Glutamatergic neuron (in vitro differentiated cells): ENCODE results near the gene RPGR. TPM values are rescaled to one million over a fixed set of nuclear protein-coding genes. Genes with fewer than 3 reads are reported as not detected.

Experiments
- DNase-seq: peaks from one replicate; pipeline ENCODE4 v3.0.0; 2022
- H3K27ac Mint-ChIP-seq: one replicate; pipeline ENCODE4 v1.8.0; 2020; ENCODE audit warnings: mild to moderate bottlenecking, mixed read lengths, inconsistent platforms; ENCODE audit not compliant: unreplicated experiment
- H3K27me3 Mint-ChIP-seq: one replicate; pipeline ENCODE4 v1.8.0; 2020; ENCODE audit warnings: mild to moderate bottlenecking, moderate library complexity, mixed read lengths, inconsistent platforms; ENCODE audit not compliant: unreplicated experiment
- H3K36me3 Mint-ChIP-seq: one replicate; pipeline ENCODE4 v1.8.0; 2020; ENCODE audit warnings: mild to moderate bottlenecking, mixed read lengths, inconsistent platforms; ENCODE audit not compliant: unreplicated experiment
- H3K4me1 Mint-ChIP-seq: one replicate; pipeline ENCODE4 v1.8.0; 2020; ENCODE audit warnings: mild to moderate bottlenecking, low read depth, mixed read lengths, inconsistent platforms; ENCODE audit not compliant: unreplicated experiment
- H3K4me3 Mint-ChIP-seq: one replicate; pipeline ENCODE4 v1.8.0; 2020; ENCODE audit warnings: mild to moderate bottlenecking, mixed read lengths, inconsistent platforms; ENCODE audit not compliant: unreplicated experiment
- H3K9me3 Mint-ChIP-seq: one replicate; pipeline ENCODE4 v1.8.0; 2020; ENCODE audit warnings: mild to moderate bottlenecking, moderate library complexity, mixed read lengths, inconsistent platforms; ENCODE audit not compliant: unreplicated experiment
- CTCF ChIP-seq: fragments of 200-600 bp; sonication (generic); IDR thresholded peaks from one replicate; pipeline ENCODE4 v1.5.0; 2021; ENCODE audit not compliant: partially characterized antibody, unreplicated experiment
- long read RNA-seq: library from polyadenylated mRNA; unstranded; transcript quantifications from one replicate; pipeline ENCODE4 v2.0.0, GENCODE V29; 2020; ENCODE audit not compliant: unreplicated experiment
- total RNA-seq: library from RNA; stranded (reverse); fragmentation: NEBNext Ultra II Directional; extraction: Animal tissue kit (Norgen Biotek cat#: 25700); gene quantifications from one replicate; pipeline ENCODE4 v1.2.1, GENCODE V29; 2021; ENCODE audit not compliant: unreplicated experiment

Gene RPGR
- total RNA-seq: 4.6 TPM
- long read RNA-seq, partial matches to known transcripts: 0 of 1 reads
- long read RNA-seq, other reads (novel, unspliced or antisense): 0 of 1 reads

DNA sequence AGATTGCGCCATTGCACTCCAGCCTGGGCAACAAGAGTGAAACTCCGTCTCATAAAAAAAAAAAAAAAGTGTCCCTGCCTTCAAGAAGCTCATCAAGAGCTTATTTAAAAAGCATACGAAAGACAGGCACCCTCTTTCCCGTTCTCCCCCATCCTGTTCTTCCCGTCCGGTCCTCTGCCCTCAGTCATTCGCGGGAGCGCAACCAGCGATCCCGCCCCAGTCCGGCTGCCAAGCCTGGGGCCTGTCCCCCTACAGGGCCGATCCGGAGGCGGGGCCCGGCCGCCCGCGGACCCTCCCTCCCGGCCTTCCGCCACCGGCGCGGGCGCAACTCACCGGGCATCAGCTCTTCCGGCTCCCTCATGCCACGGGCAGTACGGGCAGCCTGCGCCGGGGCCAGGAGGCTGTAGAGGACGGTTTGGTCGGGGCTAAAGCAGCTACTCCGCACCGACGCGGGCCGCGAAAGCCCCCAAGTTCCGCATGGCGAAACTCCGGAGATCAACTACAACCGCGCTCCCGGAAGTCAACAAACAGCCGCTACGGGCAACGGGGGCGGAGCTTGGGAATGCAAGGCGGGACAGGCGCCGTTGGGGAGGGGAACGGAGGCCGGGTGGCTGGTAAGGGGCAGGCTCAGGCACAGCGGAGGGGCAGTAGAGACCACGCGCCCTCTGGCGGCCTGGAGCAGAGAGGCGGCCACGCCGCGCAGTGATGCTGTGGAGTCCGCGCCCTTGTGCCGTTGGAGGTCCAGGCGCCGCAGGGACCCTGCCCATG is at the start of gene RPGR:
Gene RPGR (minus strand): TSS at position 503 of the 768 bp plus-strand sequence. CDS start 142 bp downstream, at position 361.
- no peaks in the 10 kb centered on the region for H3K4me1 Mint-ChIP-seq
- H3K36me3 Mint-ChIP-seq: no peaks in the 10 kb centered on the region
- H3K4me3 Mint-ChIP-seq: peak within 1 kb of the TSS; percentile 88
- no peak within 1 kb of the TSS for H3K27ac Mint-ChIP-seq
- peak; percentile 95 for DNase-seq
- no peaks in the 10 kb centered on the region for H3K9me3 Mint-ChIP-seq
- H3K27me3 Mint-ChIP-seq: no peaks in the 10 kb centered on the region
- TF ChIP-seq CTCF: peak; percentile 73

DNA sequence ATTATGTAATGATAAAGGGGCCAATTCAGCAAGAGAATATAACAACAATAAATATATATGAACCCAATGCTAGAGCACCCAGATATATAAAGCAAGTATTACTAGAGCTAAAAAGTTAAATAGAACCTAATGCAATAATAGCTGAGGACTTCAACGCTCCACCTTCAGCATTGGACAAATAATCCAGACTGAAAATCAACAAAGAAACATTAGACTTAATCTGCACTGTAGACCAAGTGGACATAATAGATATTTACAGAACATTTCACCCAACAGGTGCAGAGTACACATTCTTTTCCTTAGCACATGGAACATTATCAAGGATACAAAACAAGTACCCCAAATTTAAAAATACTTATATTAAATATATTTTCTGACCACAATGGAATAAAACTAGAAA is 49.4 kb upstream of the RPGR start:
- TF ChIP-seq CTCF: no peak
- DNase-seq: no peak
- Mint-ChIP-seq H3K4me1 (no peaks in the 10 kb centered on the region), H3K27me3 (no peaks in the 10 kb centered on the region), H3K27ac (no peak overlapping the region), H3K36me3 (no peaks in the 10 kb centered on the region), H3K9me3 (no peaks in the 10 kb centered on the region), H3K4me3 (no peak overlapping the region)

DNA sequence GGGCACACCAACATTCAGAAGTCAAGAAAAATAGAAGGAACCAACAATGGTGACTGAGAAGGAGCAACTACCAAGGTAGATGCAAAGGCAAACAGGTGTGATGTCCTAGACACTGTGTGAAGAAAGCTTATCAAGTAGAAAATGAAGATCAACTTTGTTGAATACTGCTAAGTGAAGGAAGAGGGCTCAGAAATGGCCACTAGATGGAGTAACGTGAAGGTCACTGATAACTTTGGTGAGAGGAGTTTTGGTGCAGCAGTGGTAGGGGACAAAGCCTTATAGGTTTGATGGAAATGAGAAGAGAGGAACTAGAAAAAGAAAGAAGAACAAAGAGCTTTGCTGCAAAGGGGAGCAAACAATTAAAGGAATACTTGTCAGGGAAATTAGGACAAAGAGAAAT is 48.6 kb upstream of the RPGR start:
- no peak overlapping the region for H3K4me3 Mint-ChIP-seq
- H3K9me3 Mint-ChIP-seq: no peaks in the 10 kb centered on the region
- H3K4me1 Mint-ChIP-seq: no peaks in the 10 kb centered on the region
- H3K27ac Mint-ChIP-seq: no peak overlapping the region
- no peak for DNase-seq
- TF ChIP-seq CTCF: peak; percentile 26
- H3K27me3 Mint-ChIP-seq: no peaks in the 10 kb centered on the region
- no peaks in the 10 kb centered on the region for H3K36me3 Mint-ChIP-seq

DNA sequence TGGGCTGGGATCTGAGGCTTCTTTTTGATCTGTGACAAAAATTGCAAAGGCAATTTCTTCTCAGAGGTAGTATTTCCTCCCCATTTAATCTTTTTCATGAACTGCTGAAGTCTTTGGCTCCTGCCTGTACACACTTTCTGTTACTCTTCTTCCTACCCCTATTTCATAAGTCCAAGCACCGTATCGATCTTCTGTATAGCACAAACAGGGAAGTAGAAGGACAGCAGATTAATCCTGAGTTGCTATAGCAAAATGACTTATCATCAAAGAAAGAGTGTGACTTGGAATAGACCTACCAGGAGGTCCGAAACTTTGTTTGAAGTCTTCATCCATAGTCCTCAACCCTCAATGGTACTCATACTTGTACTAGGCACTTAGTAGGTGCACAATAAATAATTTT is 47.1 kb upstream of the RPGR start:
- H3K27ac Mint-ChIP-seq: no peak overlapping the region
- no peaks in the 10 kb centered on the region for H3K9me3 Mint-ChIP-seq
- TF ChIP-seq CTCF: no peak
- H3K36me3 Mint-ChIP-seq: no peaks in the 10 kb centered on the region
- no peak overlapping the region for H3K4me3 Mint-ChIP-seq
- no peaks in the 10 kb centered on the region for H3K4me1 Mint-ChIP-seq
- no peak for DNase-seq
- no peaks in the 10 kb centered on the region for H3K27me3 Mint-ChIP-seq

- H3K27me3 Mint-ChIP-seq: no peaks in the 10 kb centered on the region
- no peaks in the 10 kb centered on the region for H3K4me1 Mint-ChIP-seq
- DNase-seq: no peak
These were observed 44.3 kb upstream of the RPGR start for GRCh38 chrX:38371641-38372040.

More at GRCh38 chrX:38371641-38372040, 44.3 kb upstream of the RPGR start:
- Mint-ChIP-seq H3K36me3 (no peaks in the 10 kb centered on the region), H3K27ac (no peak overlapping the region), H3K4me3 (no peak overlapping the region), H3K9me3 (no peaks in the 10 kb centered on the region)
- no peak for TF ChIP-seq CTCF
